GM23248 (cell line): Measurements from ENCODE around the gene MET. TPM values are rescaled to one million over a fixed set of nuclear protein-coding genes. Genes with fewer than 3 reads are reported as not detected.
A peak's percentile ranks its signal among the peaks of the same experiment; 100 is the strongest.

Experiments used
- DNase-seq: peaks from one replicate; pipeline ENCODE4 v3.0.0-alpha.2; 2015
- H2AFZ ChIP-seq: fragments of 200-600 bp; sonication (generic); 2 replicates; pipeline ENCODE4 v1.6.1; 2016; ENCODE audit warnings: antibody characterized with exemption
- H3F3A ChIP-seq: fragments of 200-600 bp; sonication (generic); 2 replicates; pipeline ENCODE4 v1.6.1; 2016; ENCODE audit warnings: mild to moderate bottlenecking, antibody characterized with exemption, mixed run types; ENCODE audit not compliant: insufficient read depth
- H3K27ac ChIP-seq: fragments of 200-600 bp; sonication (generic); 2 replicates; pipeline ENCODE4 v1.5.1; 2016; ENCODE audit warnings: mild to moderate bottlenecking
- H3K27me3 ChIP-seq: fragments of 200-600 bp; sonication (generic); replicated peaks from 2 replicates; pipeline ENCODE4 v1.6.1; 2016; ENCODE audit warnings: mild to moderate bottlenecking; ENCODE audit not compliant: insufficient read depth
- H3K36me3 ChIP-seq: fragments of 200-600 bp; sonication (generic); 2 replicates; pipeline ENCODE4 v1.6.1; 2016; ENCODE audit warnings: low read depth, mild to moderate bottlenecking
- H3K4me1 ChIP-seq: fragments of 200-600 bp; sonication (generic); 2 replicates; pipeline ENCODE4 v1.6.1; 2016; ENCODE audit warnings: mild to moderate bottlenecking; ENCODE audit not compliant: insufficient read depth
- H3K4me2 ChIP-seq: fragments of 200-600 bp; sonication (generic); one replicate; pipeline ENCODE4 v1.6.1; 2016; ENCODE audit warnings: mild to moderate bottlenecking; ENCODE audit not compliant: unreplicated experiment
- H3K4me3 ChIP-seq: fragments of 200-600 bp; sonication (generic); 2 replicates; pipeline ENCODE4 v1.5.1; 2016; ENCODE audit warnings: mild to moderate bottlenecking
- H3K79me2 ChIP-seq: fragments of 200-600 bp; sonication (generic); 2 replicates; pipeline ENCODE4 v1.6.1; 2016; ENCODE audit warnings: mild to moderate bottlenecking; ENCODE audit not compliant: insufficient read depth
- H3K9ac ChIP-seq: fragments of 200-600 bp; sonication (generic); 2 replicates; pipeline ENCODE4 v1.6.1; 2016; ENCODE audit warnings: mild to moderate bottlenecking
- H3K9me2 ChIP-seq: fragments of 200-600 bp; sonication (generic); 2 replicates; pipeline ENCODE4 v1.6.1; 2016; ENCODE audit warnings: mixed run types, mild to moderate bottlenecking, moderate library complexity; ENCODE audit not compliant: insufficient read depth
- H3K9me3 ChIP-seq: fragments of 200-600 bp; sonication (generic); one replicate; pipeline ENCODE4 v1.6.1; 2017; ENCODE audit warnings: low read depth
- H4K20me1 ChIP-seq: fragments of 200-600 bp; sonication (generic); 2 replicates; pipeline ENCODE4 v1.6.0; 2016; ENCODE audit not compliant: insufficient read depth
- EZH2 ChIP-seq: fragments of 200-600 bp; sonication (generic); IDR thresholded peaks from 2 replicates; pipeline ENCODE4 v1.6.1; 2018; ENCODE audit warnings: antibody characterized with exemption, mild to moderate bottlenecking; ENCODE audit not compliant: insufficient read depth, poor library complexity, severe bottlenecking
- EZH2phosphoT487 ChIP-seq: fragments of 200-600 bp; sonication (generic); IDR thresholded peaks from 2 replicates; pipeline ENCODE4 v1.6.1; 2018; ENCODE audit warnings: antibody characterized with exemption, moderate library complexity, mild to moderate bottlenecking, low read depth; ENCODE audit not compliant: insufficient read depth
- WGBS, 2 experiments: methylation state at CpG; one replicate each; pipeline ENCODE4 v1.1.6; 2015 to 2017; ENCODE audit warnings: low lambda C conversion rate in 2 of 2, low coverage in 1 of 2; ENCODE audit errors: missing lambda C conversion rate in 2 of 2; 5-methylcytosine and 5-hydroxymethylcytosine counted together
- in situ Hi-C: fragments of 300-500 bp; cut with MboI; formaldehyde crosslinking; loops from 2 replicates; pipeline ENCODE4 v1.15.0; 2020
- polyA plus RNA-seq: library from polyadenylated mRNA; unstranded; fragments of >200 nt; fragmentation: Nextera tagmentation; extraction: Ambion mirVana; gene quantifications from 2 replicates; pipeline ENCODE4 v1.2.1, GENCODE V29; 2016
- total RNA-seq: library from RNA; depleted of rRNA; stranded (reverse); fragments of >200 nt; shearing (Covaris generic); gene quantifications from 2 replicates; pipeline ENCODE4 v1.2.3, GENCODE V29; 2014

MET gene
- total and polyA plus RNA-seq, 2 experiments from 2014 or later = 25.3 to 62.3 TPM

DNA sequence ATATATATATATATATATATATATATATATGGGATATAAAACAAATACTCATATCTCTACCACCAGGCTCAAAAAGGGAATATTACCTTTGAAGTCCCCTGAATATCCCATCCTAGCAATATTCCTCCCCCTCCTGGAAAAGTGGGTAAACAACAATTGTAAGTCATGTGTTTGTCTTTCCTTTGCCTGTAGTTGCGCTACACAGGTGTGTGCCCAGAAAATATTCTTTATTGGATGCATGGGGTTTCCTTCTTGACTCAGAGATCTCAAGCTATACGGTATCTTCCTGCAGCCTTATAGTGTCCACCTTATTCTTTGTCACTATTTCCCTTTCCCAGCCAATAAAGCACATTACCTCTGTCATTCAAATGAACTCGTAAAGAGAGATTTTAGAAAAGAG, 54.2 kb downstream of the MET start:
- Histone ChIP-seq H3K27me3 (no peaks in the 10 kb centered on the region), H3K9ac (no peak overlapping the region), H3K36me3 (no peaks in the 10 kb centered on the region), H3K4me2 (no peak overlapping the region), H3K9me3 (no peaks in the 10 kb centered on the region), H3K4me1 (peaks cover 12% of the 10 kb centered on the region), H4K20me1 (no peaks in the 10 kb centered on the region), H3F3A (0 out of 2 replicates have a peak, but pooled peaks cover 8% of the 10 kb centered on the region), H3K9me2 (no peaks in the 10 kb centered on the region), H3K27ac (no peak overlapping the region), H2AFZ (no peak overlapping the region), H3K79me2 (peaks cover 32% of the 10 kb centered on the region), H3K4me3 (no peak overlapping the region)
- in situ Hi-C loops = no loop called here
- TF ChIP-seq EZH2 (no peak), EZH2phosphoT487 (no peak)
- 96 to 97% methylated on average over 3 of the region's 3 CpGs for WGBS, 2 experiments
- DNase-seq = no peak

DNA sequence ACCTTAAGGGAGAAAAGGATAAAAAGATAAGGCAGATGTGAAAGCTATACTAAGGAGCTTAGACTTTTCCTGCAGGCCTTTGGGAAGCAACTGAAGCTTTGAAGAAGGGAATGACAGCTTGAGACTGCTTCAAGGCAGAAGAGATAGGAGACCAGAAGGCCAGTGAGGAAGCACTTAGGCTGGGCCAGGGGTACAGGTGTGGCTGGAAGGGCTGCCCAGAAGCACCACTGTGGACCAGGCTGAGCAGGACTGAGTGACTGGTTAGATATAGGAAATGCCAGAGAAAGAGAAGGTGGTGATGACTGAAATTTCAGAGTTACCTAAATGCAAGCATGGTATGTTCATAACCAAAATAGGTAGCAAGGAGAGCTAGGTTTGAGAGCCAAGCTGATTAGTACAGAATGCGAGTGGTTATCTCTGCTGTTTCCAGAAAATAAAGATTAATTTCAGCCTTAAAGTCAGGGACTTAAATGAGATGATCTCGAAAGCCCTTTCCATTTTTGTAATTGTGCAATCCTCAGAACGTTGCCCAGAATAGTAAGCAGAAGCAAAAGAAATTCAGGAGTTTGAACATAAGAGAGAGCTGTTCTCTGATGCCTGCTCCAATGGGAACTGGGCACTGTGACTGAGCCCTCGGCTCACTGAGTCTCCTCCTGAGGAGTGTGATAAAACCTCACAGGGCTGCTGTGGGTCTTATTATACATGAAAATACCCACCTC, 54.9 kb downstream of the MET start:
- Histone ChIP-seq H3K4me3 (no peak overlapping the region), H3K9ac (no peak overlapping the region), H3F3A (0 out of 2 replicates have a peak, but pooled peaks cover 8% of the 10 kb centered on the region), H3K9me2 (no peaks in the 10 kb centered on the region), H3K4me2 (no peak overlapping the region), H3K27ac (peak overlapping the region; percentile 21), H2AFZ (no peak overlapping the region), H3K36me3 (no peaks in the 10 kb centered on the region), H3K4me1 (peaks cover 12% of the 10 kb centered on the region), H3K27me3 (no peaks in the 10 kb centered on the region), H3K79me2 (peaks cover 39% of the 10 kb centered on the region), H3K9me3 (no peaks in the 10 kb centered on the region), H4K20me1 (no peaks in the 10 kb centered on the region)
- in situ Hi-C loops = no loop called here
- DNase-seq = peak; percentile 43
- TF ChIP-seq EZH2 (no peak), EZH2phosphoT487 (no peak)
- WGBS, 2 experiments = 38 to 40% methylated on average over 4 of the region's 4 CpGs

DNA sequence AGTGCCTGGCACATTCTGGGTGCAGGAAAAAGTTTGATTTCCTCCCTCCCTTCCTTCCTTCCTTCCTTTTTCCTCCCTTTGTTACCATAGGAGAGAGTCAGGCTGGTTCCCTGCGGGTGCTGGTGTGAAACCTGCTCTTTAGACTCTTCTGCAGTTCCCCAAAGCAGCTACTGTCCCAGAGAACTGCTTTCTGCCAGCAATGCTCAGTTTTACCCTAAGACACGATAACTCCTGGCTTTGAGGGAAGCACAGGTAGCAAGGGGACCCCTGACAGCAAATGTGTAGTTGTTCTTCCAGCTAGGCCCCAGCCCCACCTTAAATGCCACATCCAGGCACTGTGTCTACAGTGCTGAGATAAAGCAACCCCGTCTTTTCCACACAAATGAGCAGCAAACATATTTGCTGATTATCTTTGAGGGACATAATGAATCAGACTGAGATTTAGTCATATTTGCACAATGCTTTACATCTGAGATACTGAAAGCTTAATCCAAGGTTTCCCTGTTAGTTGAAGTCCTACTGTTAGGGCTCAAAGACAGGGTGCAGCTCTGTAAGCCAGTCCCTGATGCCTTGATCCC, 55.5 kb downstream of the MET start:
- in situ Hi-C loops = no loop called here

GRCh38 chr7:116728413-116728812, 56.4 kb downstream of the MET start:
- H3K4me2 ChIP-seq = no peak overlapping the region
- H2AFZ ChIP-seq = no peak overlapping the region
- H3K9me3 ChIP-seq = no peaks in the 10 kb centered on the region
- peaks cover 9% of the 10 kb centered on the region for H3K36me3 ChIP-seq
- H3K27ac ChIP-seq = no peak overlapping the region
- DNase-seq = no peak
- no peaks in the 10 kb centered on the region for H3K27me3 ChIP-seq
- peaks cover 39% of the 10 kb centered on the region for H3K79me2 ChIP-seq
- H3K9me2 ChIP-seq = no peaks in the 10 kb centered on the region; the same call in 1 of the 2 replicates
- peaks cover 12% of the 10 kb centered on the region for H3K4me1 ChIP-seq
- in situ Hi-C loops = no loop called here
- H4K20me1 ChIP-seq = no peaks in the 10 kb centered on the region
- no peak overlapping the region for H3K4me3 ChIP-seq
- H3K9ac ChIP-seq = no peak overlapping the region
- 100% methylated on average over 1 of the region's 1 CpG for whole genome bisulfite sequencing, 2 experiments
- TF ChIP-seq EZH2 (no peak), EZH2phosphoT487 (no peak)
- H3F3A ChIP-seq = 0 out of 2 replicates have a peak, but pooled peaks cover 8% of the 10 kb centered on the region

More for the DNA sequence above, 55.5 kb downstream of the MET start:
- peak overlapping the region; percentile 21 for H3K27ac ChIP-seq
- H3K79me2 ChIP-seq = peaks cover 39% of the 10 kb centered on the region
- H3K9ac ChIP-seq = no peak overlapping the region
- no peaks in the 10 kb centered on the region for H3K9me3 ChIP-seq
- 0 out of 2 replicates have a peak, but pooled peaks cover 8% of the 10 kb centered on the region for H3F3A ChIP-seq
- H3K4me1 ChIP-seq = peaks cover 12% of the 10 kb centered on the region
- 0 out of 2 replicates have a peak, but pooled peaks cover 2% of the 10 kb centered on the region for H3K36me3 ChIP-seq
- no peaks in the 10 kb centered on the region for H4K20me1 ChIP-seq
- H2AFZ ChIP-seq = no peak overlapping the region
- no peaks in the 10 kb centered on the region for H3K27me3 ChIP-seq
- TF ChIP-seq EZH2phosphoT487 (no peak), EZH2 (no peak)
- H3K4me2 ChIP-seq = peak overlapping the region; percentile 1
- H3K4me3 ChIP-seq = no peak overlapping the region
- H3K9me2 ChIP-seq = no peaks in the 10 kb centered on the region; the same call in 1 of the 2 replicates
- DNase-seq = peak; percentile 47
- 81% methylated on average over 3 of the region's 3 CpGs for WGBS, 2 experiments
